Activated effector memory CD4-positive, alpha-beta T cell treated with Interleukin-2 at 50 U/mL for 16 hours (primary cell): ENCODE results near the gene SMC1B.
"Not testable (repeated sequence)": the region's sequence is repeated elsewhere in the genome, so short reads cannot be mapped to it uniquely, and the experiment has no call there.

Experiments
- DNase-seq: peaks from one replicate; pipeline ENCODE4 v3.0.0-alpha.2; 2020

SMC1B gene

DNA sequence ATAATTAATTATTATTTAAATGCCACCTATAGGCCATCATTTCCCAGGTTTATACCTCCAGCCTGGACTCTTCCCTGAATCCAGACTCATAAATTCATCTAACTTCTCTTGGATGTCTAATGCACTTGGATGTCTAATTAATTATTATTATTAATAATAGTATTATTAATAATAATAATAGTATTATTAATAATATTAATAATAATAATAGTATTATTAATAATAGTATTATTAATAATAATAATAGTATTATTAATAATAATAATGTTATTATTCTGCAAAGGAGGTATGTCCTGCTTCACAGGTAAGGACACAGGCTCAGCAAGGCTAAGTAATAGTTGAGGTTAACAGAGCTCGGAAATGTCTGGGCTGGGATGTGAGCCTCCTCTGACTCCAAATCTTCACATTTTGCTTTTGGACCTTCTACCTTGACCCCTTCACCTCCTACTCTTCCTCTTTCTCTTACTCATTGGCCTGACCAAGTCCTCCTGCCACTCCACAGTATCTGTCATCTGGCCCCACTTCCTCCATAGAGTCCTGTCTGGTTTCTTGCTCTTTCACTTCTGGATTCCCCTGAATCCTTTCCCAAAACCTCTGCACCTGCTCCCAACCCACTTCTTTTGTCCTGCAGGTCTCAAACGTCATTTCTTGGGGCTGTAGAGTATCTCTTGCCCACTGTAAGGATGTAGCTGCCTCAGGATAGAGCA, 8.1 kb upstream of the SMC1B start:
- no peak for DNase-seq

GRCh38 chr22:45420539-45420938, 7.1 kb upstream of the SMC1B start:
- DNase-seq = no peak

DNA sequence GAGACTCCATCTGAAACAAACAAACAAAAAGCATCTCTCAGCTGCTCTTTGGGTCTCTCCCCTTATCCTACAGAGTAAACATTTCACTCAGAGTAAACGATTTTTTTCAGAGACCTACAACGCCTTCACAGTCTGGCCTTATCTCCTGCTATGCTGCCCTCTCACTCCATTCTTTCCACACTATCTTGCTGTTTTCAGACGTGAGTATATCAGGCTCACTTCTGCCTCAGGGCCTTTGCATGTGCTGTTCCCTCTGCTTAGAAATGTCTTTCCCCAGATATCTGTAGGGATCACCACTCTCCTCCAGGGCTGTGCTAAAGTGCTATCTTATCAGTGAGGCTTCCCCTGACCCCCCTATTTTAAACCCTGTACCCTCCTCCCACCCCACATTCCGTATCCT, 6.6 kb upstream of the SMC1B start:
- DNase-seq = no peak

DNA sequence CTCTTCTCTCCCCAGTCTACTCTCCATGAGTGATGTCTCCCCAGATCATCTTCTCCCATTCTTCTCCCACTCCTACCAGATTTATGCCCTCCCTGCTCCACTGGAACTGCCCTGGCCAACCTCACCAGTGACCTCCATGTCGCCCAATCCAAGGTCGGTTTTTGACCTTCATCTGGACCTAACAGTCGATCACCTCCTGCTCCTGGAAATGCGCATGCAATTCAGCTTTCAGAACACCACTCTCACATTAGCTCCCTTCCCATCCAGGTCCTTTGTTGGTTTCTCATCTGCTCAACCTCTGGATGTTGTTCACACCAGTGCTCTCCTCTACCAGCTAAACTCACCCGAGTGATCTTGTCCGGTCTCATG, 5.4 kb upstream of the SMC1B start:
- no peak for DNase-seq

DNA sequence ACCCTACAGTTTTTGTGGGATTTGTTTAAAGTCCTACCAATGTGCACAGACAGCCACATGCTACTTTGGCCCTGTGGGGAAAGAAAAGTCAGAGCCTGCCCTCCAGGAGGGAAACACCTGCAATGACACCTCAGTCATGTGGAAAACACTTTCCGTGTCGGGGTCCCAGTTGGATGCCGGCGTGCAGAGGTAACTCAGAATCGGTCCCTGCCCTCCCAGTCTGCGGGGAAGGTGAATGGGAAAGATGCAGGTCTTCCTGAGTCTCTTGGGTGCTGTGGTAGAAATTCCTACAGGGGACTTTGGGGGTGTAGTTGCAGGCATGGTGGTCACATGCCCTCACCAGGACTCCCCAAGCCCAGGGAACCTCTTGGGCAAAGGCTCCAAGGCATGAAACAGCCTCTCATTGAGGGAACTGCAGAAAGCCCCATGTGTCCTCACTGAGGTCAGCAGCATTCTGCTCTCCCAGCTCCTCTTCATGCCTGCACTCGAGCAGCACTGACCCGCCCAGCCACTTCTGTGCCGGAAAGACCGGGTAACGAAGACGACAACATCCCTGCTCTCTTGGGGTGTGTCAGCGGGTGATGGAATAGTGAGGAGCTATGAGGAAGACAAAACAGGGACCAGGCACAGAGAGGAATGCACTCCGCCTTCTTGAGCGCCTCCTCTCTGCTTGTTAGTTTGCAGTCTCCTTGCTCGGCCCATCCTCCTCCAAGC, 4.8 kb upstream of the SMC1B start:
- DNase-seq = no peak

DNA sequence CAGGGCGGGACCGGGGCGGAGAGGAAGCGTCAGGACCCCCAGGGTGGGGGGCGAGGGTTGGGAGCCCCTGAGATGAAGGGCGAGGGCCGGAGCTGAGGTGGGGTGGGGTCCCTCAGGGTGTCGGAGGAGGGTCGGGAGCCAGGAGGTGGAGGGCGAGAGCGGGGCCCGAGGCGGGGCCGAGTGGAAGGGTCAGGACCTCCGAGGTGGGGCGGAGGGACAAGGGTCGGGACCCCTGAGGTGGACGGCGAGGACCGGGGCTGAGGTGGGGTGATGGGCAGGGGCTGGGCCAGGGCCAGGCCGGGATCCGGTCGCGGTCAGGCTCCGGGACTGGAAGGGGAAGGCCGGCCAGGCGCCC, 409 bp downstream of the SMC1B start:
- no peak for DNase-seq

- DNase-seq = no peak
Observed at GRCh38 chr22:45407793-45408192, 5.6 kb downstream of the SMC1B start.

GRCh38 chr22:45402466-45402985, 10.9 kb downstream of the SMC1B start:
- DNase-seq = no peak

DNA sequence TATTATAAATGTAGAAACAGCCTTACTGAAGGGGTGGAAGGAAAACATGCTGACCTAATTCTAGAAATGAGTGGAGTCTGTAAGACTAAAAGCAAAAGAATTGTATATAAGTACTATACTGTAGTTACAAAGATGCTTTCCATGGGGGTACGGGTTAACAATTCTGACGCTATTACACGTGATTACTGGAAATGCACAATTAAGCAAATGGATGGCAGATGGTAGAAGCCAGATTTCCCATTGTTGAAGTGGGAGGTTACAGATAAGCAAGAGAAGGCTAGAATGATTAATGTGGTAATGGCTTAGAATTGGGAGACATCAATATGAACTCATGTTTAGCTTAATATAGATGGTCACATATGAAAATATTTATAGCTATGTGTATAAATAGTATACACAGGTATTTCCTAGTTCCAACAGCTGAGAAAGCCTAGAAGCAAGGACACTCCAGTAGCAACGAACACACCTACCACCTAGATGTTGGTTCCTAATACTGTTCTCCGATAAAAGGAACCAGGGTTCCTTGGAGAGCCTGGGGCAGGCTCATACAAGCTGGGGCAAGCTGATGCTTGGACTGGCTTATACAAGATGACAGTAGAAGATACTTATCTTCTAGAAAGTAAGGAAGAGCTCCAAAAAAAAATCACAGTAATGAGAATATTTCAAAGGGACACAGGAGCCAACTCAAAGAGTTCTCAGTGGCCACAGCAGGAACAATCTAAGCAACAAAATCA, 13.5 kb downstream of the SMC1B start:
- no peak for DNase-seq

GRCh38 chr22:45398214-45398613, 15.2 kb downstream of the SMC1B start:
- DNase-seq = no peak

DNA sequence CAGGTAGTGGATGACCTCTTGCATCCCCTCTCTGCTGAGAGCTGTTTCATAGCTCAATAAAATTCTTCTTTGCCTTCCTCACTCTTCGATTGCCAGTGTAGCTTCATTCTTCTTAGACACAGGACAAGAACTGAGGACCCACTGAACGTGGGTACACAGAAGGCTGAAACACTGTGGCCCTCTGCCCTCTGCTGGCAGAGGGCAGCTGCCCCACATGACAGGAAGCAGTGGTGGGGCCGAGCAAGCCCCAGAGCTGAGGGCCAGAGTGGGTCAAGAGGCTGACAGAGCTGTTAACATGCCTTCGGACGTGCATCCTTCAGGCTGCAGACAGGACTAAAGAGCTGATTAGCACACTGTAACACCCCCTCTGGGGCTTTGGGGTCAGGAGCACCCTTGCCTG, 15.6 kb downstream of the SMC1B start:
- no peak for DNase-seq

- DNase-seq = no peak
Observed at GRCh38 chr22:45389546-45389945, 23.9 kb downstream of the SMC1B start.

DNA sequence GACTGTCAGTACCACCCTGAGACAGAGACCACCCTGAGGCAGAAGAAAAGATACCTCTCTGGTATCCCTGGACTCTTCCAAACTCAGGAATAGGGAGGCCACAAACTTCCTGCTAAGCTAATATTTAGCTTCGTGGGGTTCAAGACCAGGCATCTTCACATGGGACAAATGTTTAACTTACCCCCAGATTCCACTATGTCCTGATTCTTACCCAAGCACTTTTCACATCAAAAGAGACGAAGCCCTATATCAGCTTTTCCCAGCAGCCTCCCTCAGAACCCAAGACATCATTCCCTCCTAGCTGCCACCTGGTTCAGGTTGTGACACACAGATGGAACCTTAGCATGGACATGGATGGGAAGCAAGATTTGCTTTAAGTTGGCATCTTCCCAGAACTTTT, 32.1 kb downstream of the SMC1B start:
- DNase-seq = no peak

DNA sequence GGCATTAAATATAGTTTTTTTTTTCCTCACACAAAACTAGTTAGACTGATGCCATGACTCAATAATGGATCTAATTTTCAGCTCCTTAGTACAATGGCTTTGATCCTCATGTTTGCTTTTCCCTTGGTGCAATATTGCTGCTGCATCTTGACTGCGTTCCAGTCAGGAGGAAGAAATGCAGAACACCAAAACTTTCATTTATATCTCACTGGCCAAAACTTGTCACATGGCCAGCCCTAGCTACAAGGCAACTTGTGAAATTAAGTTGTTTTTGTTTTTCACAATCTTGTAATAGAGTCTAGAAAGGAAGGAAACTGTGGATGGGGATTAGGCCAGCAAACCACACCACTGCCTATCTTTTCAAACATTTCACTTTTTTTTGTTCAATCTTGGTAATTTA, 36.7 kb downstream of the SMC1B start:
- DNase-seq = no peak

- DNase-seq = no peak
Observed at GRCh38 chr22:45376009-45376408, 37.4 kb downstream of the SMC1B start.

- DNase-seq = not testable (repeated sequence)
Observed at GRCh38 chr22:45373592-45373991, 39.8 kb downstream of the SMC1B start.

GRCh38 chr22:45366713-45367112, 46.7 kb downstream of the SMC1B start:
- no peak for DNase-seq

- DNase-seq = no peak
Observed at GRCh38 chr22:45359627-45360026, 53.8 kb downstream of the SMC1B start.

GRCh38 chr22:45358127-45358526, 55.3 kb downstream of the SMC1B start:
- DNase-seq = no peak

DNA sequence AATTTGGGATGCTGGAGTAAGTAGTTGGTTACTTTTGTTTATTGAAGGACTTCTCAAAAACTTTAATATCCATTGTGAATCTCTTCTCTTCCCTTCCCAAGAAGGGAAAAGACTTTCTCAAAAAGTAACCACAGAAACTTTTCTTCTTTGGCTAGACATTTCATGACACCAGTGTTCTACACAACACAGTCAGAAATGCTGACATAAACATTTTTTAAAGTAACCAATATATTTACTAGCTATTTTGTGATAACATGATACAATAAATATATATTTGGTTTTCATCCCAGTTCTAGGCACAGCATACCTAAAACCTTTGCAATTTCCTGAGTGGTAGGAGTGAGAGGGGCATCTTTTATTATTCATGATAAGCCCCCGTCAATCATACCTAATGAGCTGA, 55.9 kb downstream of the SMC1B start:
- DNase-seq = no peak

GRCh38 chr22:45353786-45354185, 59.6 kb downstream of the SMC1B start:
- DNase-seq = no peak

- not testable (repeated sequence) for DNase-seq
Observed at GRCh38 chr22:45352757-45353156, 60.6 kb downstream of the SMC1B start.

- DNase-seq = no peak
Observed at GRCh38 chr22:45351956-45352355, 61.4 kb downstream of the SMC1B start.

GRCh38 chr22:45349916-45350315, 63.5 kb downstream of the SMC1B start:
- no peak for DNase-seq
